Activated T-cell treated with anti-CD3 and anti-CD28 coated beads for 1 hour (primary cell): ENCODE data around the gene GRIK2.
"Not testable (repeated sequence)": the region's sequence is repeated elsewhere in the genome, so short reads cannot be mapped to it uniquely, and the experiment has no call there.

Source experiments
- DNase-seq: peaks from one replicate; pipeline ENCODE4 v3.0.0-alpha.2; 2020; ENCODE audit warnings: low read depth

Gene GRIK2

GRCh38 chr6:101633081-101633480 lies 239.6 kb downstream of the GRIK2 start:
- no peak for DNase-seq

- not testable (repeated sequence) for DNase-seq
Measured at GRCh38 chr6:101638865-101639264, 245.4 kb downstream of the GRIK2 start.

DNA sequence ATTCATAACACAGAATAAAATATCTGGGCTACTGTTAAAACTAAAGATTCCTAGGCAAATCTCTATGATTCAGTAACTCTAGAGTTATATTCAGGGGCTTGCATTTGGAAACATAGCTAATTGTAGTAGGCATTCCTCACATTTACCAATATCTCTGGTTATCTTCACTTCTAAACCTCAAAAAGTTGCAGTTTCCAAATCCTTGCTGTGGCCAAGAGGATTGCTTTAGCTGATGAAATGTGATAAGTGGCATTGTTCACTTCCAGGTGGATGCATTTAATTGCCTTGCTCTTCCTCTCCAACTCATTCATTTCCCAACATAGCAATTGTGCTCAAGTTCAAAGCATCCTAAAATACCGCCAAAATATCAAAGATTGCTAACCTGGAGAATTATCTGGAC lies 246.6 kb downstream of the GRIK2 start:
- DNase-seq = no peak

GRCh38 chr6:101645770-101646169 lies 252.3 kb downstream of the GRIK2 start:
- no peak for DNase-seq

DNA sequence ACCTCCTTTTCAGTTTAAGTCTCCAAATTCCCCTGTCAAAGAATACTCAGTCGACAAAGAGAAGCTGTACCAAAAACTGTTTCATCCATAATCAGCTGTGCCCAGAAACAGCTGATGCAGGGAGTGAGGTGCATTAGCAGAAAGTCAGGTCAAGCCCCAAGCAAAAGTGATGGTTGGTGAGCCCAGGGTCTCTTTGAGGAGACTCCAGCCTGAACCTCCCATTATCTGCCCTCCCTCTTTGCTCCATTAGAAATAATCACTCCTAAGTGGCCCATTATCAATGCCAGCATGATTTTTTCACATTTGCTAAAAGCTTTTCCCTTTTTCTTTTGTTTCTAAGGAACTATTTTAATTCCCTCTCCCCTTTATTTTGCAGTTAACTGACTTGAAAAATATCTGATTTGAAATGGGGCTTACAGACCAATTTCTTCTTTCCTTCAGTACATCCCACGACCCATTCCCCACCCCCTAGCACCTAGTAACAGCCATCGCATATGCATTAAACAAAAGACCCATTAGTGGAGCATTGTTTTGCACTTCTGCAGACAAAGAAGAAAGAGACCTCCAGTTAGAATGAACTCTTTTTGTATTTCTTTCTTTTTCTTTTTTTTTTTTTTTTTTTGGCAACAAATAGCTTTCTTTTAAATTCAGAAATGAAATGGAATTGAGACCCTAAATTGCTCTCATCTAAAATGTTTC lies 257.0 kb downstream of the GRIK2 start:
- DNase-seq = no peak

DNA sequence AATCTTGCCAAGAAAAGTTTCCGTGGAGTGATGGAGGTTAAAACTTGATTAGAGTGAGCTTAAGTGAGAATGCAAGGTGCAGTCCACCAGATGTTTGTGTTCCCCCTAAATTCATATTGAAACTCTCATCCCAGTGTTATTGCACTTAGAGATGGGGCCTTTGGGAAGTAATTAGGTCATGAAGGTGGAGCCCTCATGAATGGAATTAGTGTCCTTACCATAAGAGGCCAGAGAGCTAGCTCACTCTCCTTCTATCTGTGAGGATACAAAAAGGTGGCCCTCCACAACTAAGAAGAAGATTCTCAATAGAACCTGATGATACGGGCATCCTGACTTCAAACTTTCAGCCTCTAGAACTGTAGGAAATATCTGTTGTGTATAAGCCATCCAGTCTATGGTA lies 258.6 kb downstream of the GRIK2 start:
- DNase-seq = no peak

DNA sequence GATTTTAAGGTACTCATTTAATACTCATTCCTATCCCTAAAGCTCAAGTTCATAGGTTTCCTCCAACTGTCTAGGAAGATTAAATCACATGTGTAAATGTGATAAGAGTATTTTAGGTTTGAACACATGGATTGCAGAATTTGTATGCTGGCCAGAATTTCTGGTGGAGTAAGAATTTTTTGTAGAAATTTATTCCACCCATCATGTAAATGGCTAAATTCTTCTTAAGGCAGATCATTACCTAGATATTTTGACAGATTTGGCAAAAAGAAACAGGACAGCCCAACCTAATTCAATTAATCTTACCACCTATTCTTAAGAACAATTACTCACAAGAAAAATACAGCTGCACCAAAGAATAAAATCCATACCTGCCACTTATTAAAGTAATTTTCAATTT lies 261.6 kb downstream of the GRIK2 start:
- no peak for DNase-seq

GRCh38 chr6:101662111-101662897 lies 268.8 kb downstream of the GRIK2 start:
- no peak for DNase-seq

DNA sequence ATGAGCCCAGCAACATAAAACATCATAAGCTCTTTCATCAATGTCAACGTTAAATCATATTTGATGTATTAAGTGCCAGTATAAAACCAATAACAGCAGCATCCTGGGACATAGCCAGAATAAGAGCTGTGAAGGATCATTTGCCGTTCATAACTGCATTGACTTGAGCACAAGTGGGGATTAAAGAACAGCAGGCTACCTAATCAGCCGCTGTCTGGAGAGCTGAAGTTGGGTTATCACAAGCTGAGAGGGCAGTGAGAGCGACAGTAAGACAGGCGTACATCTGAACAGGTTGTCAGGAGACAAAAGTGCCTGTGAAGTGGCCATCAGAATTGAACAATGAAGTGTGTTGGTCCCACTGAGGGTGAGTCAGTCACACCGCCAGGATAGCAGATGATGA lies 269.6 kb downstream of the GRIK2 start:
- no peak for DNase-seq

DNA sequence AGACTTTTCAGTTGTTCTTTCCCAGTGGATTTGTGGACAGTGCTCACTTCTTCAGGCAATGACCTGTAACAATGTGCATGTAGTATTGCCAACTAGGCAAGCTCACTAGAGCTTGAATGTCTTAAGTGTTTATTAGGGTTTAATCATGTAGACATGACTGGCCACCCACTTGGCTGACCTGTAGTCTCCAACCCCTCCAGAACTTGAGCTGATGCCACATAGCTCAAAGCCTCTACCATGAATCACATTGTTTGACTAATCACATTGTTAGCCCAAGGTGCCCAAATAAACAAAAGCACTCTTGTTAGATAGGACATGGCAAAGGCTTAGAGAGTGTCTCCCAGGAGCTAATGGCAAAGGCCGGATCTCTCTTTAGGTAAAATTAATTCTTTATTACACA lies 272.7 kb downstream of the GRIK2 start:
- DNase-seq = no peak

GRCh38 chr6:101668496-101669030 lies 275.1 kb downstream of the GRIK2 start:
- no peak for DNase-seq

DNA sequence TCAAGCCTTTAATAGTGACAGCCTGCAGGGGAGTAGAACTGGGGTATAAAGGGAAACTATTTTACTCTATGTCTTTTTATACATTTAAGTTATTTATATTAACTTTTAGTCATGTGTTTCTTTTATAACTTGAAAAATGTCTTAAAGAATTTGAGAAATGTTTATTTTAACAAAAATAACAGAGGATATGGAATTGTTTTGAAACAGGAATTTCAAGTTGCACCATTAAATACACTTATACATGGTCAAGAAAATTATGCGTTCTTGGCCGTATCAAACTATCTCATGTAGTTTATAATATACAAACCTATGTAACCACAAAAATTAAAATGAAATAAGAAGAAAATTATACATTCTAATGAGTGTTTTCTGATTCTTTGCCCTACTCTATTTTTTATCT lies 282.7 kb downstream of the GRIK2 start:
- no peak for DNase-seq

GRCh38 chr6:101682937-101683336 lies 289.4 kb downstream of the GRIK2 start:
- DNase-seq = no peak

GRCh38 chr6:101683884-101684283 lies 290.4 kb downstream of the GRIK2 start:
- no peak for DNase-seq

GRCh38 chr6:101686653-101687052 lies 293.1 kb downstream of the GRIK2 start:
- no peak for DNase-seq

DNA sequence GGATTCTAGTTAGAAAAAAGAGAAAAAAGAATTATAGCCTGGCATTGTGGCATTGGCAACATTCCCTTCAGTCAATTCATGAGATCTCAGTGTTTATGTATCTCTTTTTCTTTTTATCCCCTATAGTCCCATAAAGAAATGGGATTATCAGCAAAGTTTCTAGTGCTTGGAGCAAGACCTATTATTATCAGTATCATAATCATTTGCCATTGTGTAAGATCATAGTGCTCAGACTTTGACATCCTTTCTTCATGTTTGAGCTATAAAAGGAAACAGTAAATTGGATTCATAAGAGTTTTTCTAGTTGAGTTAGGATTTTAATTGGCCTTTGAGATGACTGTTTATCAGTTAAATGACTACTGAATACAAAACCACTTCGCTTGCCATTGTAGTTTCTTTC lies 295.6 kb downstream of the GRIK2 start:
- no peak for DNase-seq

- no peak for DNase-seq
Measured at GRCh38 chr6:101689695-101690094, 296.2 kb downstream of the GRIK2 start.

- no peak for DNase-seq
Measured at GRCh38 chr6:101700655-101701054, 307.1 kb downstream of the GRIK2 start.

- DNase-seq = no peak
Measured at GRCh38 chr6:101703311-101703710, 309.8 kb downstream of the GRIK2 start.

DNA sequence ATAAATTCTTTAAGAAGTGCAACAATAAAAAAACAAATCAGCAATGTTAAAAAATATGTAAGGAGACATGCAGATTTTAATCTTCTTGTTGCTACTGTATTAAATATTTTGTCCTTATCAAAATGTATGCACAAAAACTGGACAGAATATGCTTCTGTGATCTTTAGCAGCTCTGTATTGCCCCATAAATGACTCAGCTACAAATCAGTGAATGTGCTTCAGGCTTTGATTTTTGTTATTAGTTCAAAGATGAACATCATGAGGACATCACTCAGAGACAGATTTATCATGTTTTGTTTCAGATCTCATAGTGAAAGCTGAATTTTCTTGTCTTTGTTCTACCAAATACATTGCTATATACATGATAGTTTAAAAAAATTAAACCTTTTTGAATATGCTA lies 312.4 kb downstream of the GRIK2 start:
- no peak for DNase-seq

DNA sequence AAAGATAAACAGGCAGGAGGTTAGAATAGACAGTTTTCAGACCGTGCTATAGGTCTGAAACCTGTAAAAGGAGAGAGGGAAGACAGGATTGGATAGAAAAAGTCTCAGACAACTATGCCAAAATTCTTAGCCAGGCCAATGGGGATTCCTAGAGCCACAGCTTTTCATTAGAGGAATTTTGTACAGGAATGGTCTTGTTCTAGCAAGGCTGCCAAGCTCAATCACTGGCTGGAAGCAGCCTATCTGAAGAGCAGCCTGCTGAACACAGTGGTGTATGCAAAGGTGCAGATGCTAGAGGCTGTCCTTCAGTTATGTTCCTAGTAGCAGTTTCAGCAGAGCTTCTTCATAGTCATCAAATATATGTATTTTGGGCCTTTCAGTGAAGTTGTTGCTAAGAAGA lies 313.1 kb downstream of the GRIK2 start:
- DNase-seq = no peak

- DNase-seq = no peak
Measured at GRCh38 chr6:101711518-101711917, 318.0 kb downstream of the GRIK2 start.

DNA sequence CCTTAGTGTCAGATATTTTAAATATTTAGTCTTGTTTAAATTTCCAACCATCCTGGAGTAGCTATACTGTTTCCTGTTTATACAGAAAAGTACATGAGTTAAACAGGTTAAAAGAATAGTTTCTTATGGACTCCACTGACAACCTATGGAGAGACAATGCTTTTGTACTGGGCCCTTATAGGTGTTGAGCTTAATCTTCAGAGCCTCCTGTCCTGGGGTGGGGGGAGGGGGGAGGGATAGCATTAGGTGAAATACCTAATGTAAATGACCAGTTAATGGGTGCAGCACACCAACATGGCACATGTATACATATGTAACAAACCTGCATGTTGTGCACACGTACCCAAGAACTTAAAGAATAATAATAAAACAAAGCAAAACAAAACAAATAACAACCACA lies 322.9 kb downstream of the GRIK2 start:
- DNase-seq = no peak

DNA sequence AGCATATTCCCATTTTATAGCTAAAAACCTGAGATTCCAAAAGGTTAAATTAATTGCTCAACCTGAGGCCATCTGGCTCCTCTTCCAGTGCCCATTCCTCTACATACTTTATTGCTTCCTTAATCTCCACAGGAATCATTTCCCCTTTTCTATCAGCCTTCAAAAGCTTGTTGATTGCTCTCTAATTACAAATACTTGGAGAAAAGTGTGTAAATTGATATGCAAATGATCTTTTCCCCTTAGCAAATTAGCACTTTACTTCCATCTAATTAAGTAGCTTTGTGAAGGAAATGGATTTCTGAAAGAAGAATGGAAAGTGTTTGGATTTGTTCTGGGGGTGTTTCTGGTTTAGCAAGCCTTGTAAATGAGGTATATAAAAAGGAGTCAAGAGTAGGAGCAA lies 323.3 kb downstream of the GRIK2 start:
- DNase-seq = no peak
